SU-DHL-6 (cell line): Measurements from ENCODE around the gene TGM2.

Source experiments
- H2AFZ ChIP-seq: fragments of 200-600 bp; sonication (generic); 2 replicates; pipeline ENCODE4 v1.6.1; 2014; ENCODE audit warnings: low read depth, mild to moderate bottlenecking, moderate library complexity, mixed read lengths, antibody characterized with exemption, low read length; ENCODE audit not compliant: severe bottlenecking
- H3F3A ChIP-seq: fragments of 200-600 bp; shearing (Covaris generic); 2 replicates; pipeline ENCODE4 v1.6.0; 2016; ENCODE audit warnings: antibody characterized with exemption, mild to moderate bottlenecking; ENCODE audit not compliant: insufficient read depth
- H3K27ac ChIP-seq: fragments of 200-600 bp; sonication (generic); 2 replicates; pipeline ENCODE4 v1.5.1; 2016; ENCODE audit warnings: low read depth, mild to moderate bottlenecking, low read length, moderate library complexity, mixed read lengths
- H3K27me3 ChIP-seq: fragments of 200-600 bp; sonication (generic), shearing (Covaris generic); 2 replicates; pipeline ENCODE4 v1.6.0; 2014; ENCODE audit warnings: mild to moderate bottlenecking, low read length
- H3K36me3 ChIP-seq: fragments of 200-600 bp; sonication (generic); 2 replicates; pipeline ENCODE4 v1.6.1; 2014; ENCODE audit warnings: mild to moderate bottlenecking, low read length, mixed read lengths
- H3K4me2 ChIP-seq: fragments of 300-600, 200-600 bp; shearing (Covaris generic), sonication (generic); 2 replicates; pipeline ENCODE4 v1.6.0; 2014; ENCODE audit warnings: low read length, low read depth, mild to moderate bottlenecking; ENCODE audit not compliant: poor library complexity, severe bottlenecking
- H3K4me3 ChIP-seq: fragments of 200-600 bp; sonication (generic); 2 replicates; pipeline ENCODE4 v1.5.1; 2014; ENCODE audit warnings: antibody characterized with exemption, low read length, mild to moderate bottlenecking, mixed read lengths; ENCODE audit not compliant: insufficient read depth, poor library complexity, severe bottlenecking
- H3K79me2 ChIP-seq: fragments of 200-600 bp; sonication (generic); 2 replicates; pipeline ENCODE4 v1.6.1; 2014; ENCODE audit warnings: mild to moderate bottlenecking, low read length, moderate library complexity; ENCODE audit not compliant: insufficient read depth
- H3K9ac ChIP-seq: fragments of 200-600 bp; sonication (generic); 2 replicates; pipeline ENCODE4 v1.7.0; 2014; ENCODE audit warnings: mild to moderate bottlenecking, low read length
- H3K9me2 ChIP-seq: fragments of 200-600 bp; sonication (generic); replicated peaks from 2 replicates; pipeline ENCODE4 v1.6.1; 2014; ENCODE audit warnings: low read length; ENCODE audit not compliant: insufficient read depth
- H3K9me3 ChIP-seq: fragments of 200-600 bp; sonication (generic); 2 replicates; pipeline ENCODE4 v1.6.1; 2014; ENCODE audit warnings: low read length, mixed read lengths; ENCODE audit not compliant: insufficient read depth
- H4K20me1 ChIP-seq: fragments of 200-600 bp; sonication (generic); 2 replicates; pipeline ENCODE4 v1.6.1; 2014; ENCODE audit warnings: low read depth, mild to moderate bottlenecking, antibody characterized with exemption, low read length, moderate library complexity, mixed read lengths
- EZH2phosphoT487 ChIP-seq: fragments of 200-600 bp; sonication (generic), shearing (Covaris generic); conservative IDR thresholded peaks from 2 replicates; pipeline ENCODE4 v1.6.1; 2018; ENCODE audit warnings: mild to moderate bottlenecking, antibody characterized with exemption, low read length, moderate library complexity, mixed read lengths
- TF ChIP-seq, protein P1 (sequence below): fragments of 200-600 bp; sonication (generic); IDR thresholded peaks from one replicate; pipeline ENCODE4 v1.5.1; 2017; ENCODE audit warnings: antibody characterized with exemption, mild to moderate bottlenecking, low read length, moderate library complexity; ENCODE audit not compliant: insufficient read depth, poor library complexity, severe bottlenecking

Gene TGM2

DNA sequence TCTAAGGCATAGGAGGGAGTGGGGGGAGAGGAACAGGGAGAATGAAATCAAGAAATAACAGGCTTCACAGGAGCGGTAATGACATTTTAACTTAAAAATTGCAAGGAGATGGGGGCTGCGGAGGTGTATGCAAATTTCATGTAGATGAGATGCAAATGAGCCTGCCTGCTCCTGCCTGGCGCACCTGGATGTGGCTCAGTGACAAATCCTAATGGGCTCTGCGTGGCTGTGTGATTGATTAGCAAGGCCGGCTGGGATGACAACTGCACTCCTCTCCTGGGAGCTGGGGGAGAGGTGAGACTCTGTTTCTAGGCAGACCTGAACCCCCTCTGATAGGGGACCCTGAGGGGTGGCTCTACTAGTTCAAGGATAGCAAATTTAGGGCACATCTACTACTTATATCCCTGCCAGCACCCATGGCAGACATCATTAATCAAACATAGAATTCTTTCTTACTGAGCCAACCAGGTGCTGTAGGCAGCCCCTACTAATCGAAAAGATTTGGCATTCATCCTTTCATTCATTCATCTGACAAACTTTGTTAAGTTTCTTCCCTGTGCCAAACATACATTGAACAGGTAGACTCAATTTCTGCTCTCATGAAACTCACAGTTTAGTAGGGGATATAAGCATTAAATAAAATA is 38.4 kb upstream of the TGM2 start:
- no peaks in the 10 kb centered on the region for H3K27me3 ChIP-seq
- H3K27ac ChIP-seq = no peak overlapping the region
- H3F3A ChIP-seq = no peaks in the 10 kb centered on the region
- no peaks in the 10 kb centered on the region for H3K9me3 ChIP-seq
- no peaks in the 10 kb centered on the region for H4K20me1 ChIP-seq
- H3K4me2 ChIP-seq = no peak overlapping the region
- H3K9me2 ChIP-seq = no peaks in the 10 kb centered on the region
- no peak overlapping the region for H3K4me3 ChIP-seq
- no peaks in the 10 kb centered on the region for H3K79me2 ChIP-seq
- TF ChIP-seq EZH2phosphoT487 = no peak
- TF ChIP-seq, protein P1, sequence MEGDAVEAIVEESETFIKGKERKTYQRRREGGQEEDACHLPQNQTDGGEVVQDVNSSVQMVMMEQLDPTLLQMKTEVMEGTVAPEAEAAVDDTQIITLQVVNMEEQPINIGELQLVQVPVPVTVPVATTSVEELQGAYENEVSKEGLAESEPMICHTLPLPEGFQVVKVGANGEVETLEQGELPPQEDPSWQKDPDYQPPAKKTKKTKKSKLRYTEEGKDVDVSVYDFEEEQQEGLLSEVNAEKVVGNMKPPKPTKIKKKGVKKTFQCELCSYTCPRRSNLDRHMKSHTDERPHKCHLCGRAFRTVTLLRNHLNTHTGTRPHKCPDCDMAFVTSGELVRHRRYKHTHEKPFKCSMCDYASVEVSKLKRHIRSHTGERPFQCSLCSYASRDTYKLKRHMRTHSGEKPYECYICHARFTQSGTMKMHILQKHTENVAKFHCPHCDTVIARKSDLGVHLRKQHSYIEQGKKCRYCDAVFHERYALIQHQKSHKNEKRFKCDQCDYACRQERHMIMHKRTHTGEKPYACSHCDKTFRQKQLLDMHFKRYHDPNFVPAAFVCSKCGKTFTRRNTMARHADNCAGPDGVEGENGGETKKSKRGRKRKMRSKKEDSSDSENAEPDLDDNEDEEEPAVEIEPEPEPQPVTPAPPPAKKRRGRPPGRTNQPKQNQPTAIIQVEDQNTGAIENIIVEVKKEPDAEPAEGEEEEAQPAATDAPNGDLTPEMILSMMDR = no peak
- no peaks in the 10 kb centered on the region for H3K36me3 ChIP-seq
- H2AFZ ChIP-seq = no peak overlapping the region
- H3K9ac ChIP-seq = no peak overlapping the region

DNA sequence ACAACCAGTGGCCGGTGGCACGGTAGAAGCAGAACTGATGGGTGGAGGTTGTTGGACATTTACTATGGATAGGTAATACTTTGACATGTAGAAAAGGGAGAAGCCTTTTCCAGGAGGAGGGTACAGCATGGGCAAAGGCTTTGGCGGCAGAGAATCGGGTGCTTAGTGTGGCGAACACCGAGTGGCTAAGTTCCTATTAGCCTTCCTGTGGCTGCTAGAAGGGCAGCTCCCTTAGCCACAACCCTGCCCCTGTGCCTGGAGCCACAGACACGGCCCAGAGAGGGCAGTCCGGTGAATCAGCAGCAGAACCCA is 37.9 kb upstream of the TGM2 start:
- H3K27me3 ChIP-seq = no peaks in the 10 kb centered on the region
- H3F3A ChIP-seq = no peaks in the 10 kb centered on the region
- no peak overlapping the region for H2AFZ ChIP-seq
- no peak overlapping the region for H3K27ac ChIP-seq
- no peaks in the 10 kb centered on the region for H3K9me3 ChIP-seq
- no peaks in the 10 kb centered on the region for H3K9me2 ChIP-seq
- no peak overlapping the region for H3K9ac ChIP-seq
- H3K36me3 ChIP-seq = no peaks in the 10 kb centered on the region
- H3K4me2 ChIP-seq = no peak overlapping the region
- H3K4me3 ChIP-seq = no peak overlapping the region
- no peaks in the 10 kb centered on the region for H3K79me2 ChIP-seq
- TF ChIP-seq EZH2phosphoT487 = no peak
- TF ChIP-seq, protein P1 = no peak
- no peaks in the 10 kb centered on the region for H4K20me1 ChIP-seq

DNA sequence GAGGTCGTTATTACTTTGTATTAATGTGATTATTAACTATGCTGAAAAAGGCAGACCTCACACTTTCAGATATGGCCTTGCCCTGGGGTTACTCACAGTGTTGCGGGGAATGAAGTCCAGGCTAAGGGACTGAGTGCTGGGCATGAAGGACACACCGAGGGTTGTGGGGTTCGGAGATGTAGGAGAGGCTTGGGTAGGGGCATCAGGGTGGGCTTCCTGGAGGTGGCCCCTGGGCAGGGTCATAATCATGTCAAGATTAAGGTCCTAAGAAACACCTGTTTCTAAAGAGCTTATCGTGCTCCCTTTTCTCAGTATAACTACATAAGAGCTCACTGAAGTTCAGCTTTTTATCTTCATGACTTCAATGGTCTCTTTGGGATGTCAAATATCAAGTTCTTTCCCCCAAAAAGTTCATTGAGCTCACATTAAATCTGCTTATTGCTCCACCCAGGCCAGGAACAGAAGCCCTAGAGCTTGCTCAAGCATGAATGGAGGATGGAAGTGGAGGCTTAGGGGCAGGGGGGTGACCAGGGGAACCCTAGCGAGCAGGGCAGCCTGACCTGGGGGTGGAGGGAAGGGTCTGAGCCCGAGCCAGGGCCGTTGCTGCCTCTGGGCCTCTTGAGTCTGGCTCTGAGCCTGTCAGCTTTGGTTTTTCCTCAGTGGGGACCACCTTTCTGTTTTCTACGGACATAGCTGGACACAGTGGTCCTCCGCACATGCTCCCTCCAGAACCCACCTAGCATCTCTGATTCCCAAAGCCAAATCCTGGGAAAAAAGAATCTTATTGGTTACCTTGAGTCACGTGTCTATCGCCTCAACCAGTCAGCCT is 37.3 kb upstream of the TGM2 start:
- no peak overlapping the region for H2AFZ ChIP-seq
- no peak overlapping the region for H3K9ac ChIP-seq
- no peaks in the 10 kb centered on the region for H3K9me3 ChIP-seq
- H3K79me2 ChIP-seq = no peaks in the 10 kb centered on the region
- H3K4me3 ChIP-seq = no peak overlapping the region
- H3K36me3 ChIP-seq = no peaks in the 10 kb centered on the region
- no peak overlapping the region for H3K4me2 ChIP-seq
- no peaks in the 10 kb centered on the region for H4K20me1 ChIP-seq
- no peaks in the 10 kb centered on the region for H3K9me2 ChIP-seq
- H3K27me3 ChIP-seq = no peaks in the 10 kb centered on the region
- H3K27ac ChIP-seq = no peak overlapping the region
- no peaks in the 10 kb centered on the region for H3F3A ChIP-seq
- TF ChIP-seq, protein P1 = no peak
- TF ChIP-seq EZH2phosphoT487 = no peak
